Measurements from ENCODE around the gene SERPINI1.

Gene SERPINI1

DNA sequence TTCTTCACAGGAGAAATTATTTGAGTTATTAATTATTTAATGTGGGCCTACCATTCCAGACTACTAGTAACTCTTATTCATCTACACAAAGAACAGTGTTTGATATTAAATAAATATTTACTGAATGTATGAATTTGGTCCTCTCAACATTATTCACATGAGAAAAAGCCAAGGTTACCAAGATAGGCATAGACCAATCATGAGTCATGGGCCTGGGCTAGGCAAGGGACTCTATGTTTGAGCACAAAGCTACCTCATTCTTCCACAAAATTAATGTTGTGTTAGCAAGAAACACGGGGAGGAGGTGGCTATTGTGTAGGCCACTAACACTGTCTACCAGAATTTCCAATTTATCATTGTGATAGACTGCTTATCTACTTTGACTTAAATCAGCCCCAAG lies 115.7 kb downstream of the SERPINI1 start:
- no peaks in the 10 kb centered on the region for H3K9me3 Mint-ChIP-seq
- H3K27ac Mint-ChIP-seq = no peak overlapping the region
- no peaks in the 10 kb centered on the region for H3K36me3 Mint-ChIP-seq (ENCODE audit: low read depth)
- no peak overlapping the region for H3K4me3 Mint-ChIP-seq
- no peaks in the 10 kb centered on the region for H3K4me1 Mint-ChIP-seq
- H3K27me3 Mint-ChIP-seq (ENCODE audit: low read depth, poor library complexity) = no peaks in the 10 kb centered on the region
- TF ChIP-seq, protein P1, sequence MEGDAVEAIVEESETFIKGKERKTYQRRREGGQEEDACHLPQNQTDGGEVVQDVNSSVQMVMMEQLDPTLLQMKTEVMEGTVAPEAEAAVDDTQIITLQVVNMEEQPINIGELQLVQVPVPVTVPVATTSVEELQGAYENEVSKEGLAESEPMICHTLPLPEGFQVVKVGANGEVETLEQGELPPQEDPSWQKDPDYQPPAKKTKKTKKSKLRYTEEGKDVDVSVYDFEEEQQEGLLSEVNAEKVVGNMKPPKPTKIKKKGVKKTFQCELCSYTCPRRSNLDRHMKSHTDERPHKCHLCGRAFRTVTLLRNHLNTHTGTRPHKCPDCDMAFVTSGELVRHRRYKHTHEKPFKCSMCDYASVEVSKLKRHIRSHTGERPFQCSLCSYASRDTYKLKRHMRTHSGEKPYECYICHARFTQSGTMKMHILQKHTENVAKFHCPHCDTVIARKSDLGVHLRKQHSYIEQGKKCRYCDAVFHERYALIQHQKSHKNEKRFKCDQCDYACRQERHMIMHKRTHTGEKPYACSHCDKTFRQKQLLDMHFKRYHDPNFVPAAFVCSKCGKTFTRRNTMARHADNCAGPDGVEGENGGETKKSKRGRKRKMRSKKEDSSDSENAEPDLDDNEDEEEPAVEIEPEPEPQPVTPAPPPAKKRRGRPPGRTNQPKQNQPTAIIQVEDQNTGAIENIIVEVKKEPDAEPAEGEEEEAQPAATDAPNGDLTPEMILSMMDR (IDR thresholded peaks at IDR 0.05) = no peak
- DNase-seq = no peak

DNA sequence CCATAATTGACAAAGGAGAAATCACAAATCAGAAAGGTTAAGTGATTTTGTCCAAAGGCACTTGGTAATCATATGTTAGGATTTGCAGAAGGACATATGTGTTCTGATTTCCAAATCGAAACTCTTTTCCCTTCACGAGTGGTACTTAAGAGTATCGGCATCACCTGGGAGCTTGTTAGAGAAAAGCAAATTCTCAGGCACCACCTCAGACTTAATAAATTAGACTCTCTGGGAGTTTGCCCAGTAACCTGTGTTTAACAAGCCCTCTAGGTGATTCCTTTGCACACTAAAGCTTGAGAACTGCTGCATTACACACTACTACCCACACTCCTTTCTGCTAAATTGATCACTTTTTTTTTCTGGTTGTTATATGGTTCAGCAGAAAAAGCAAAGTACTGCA lies 116.2 kb downstream of the SERPINI1 start:
- H3K4me3 Mint-ChIP-seq = no peak overlapping the region
- TF ChIP-seq, protein P1 (IDR thresholded peaks at IDR 0.05) = no peak
- H3K4me1 Mint-ChIP-seq = no peaks in the 10 kb centered on the region
- DNase-seq = no peak
- H3K27me3 Mint-ChIP-seq (ENCODE audit: low read depth, poor library complexity) = no peaks in the 10 kb centered on the region
- H3K36me3 Mint-ChIP-seq (ENCODE audit: low read depth) = no peaks in the 10 kb centered on the region
- H3K9me3 Mint-ChIP-seq = no peaks in the 10 kb centered on the region
- H3K27ac Mint-ChIP-seq = no peak overlapping the region

- Mint-ChIP-seq H3K9me3 (no peaks in the 10 kb centered on the region), H3K4me1 (no peaks in the 10 kb centered on the region), H3K36me3 (ENCODE audit: low read depth) (no peaks in the 10 kb centered on the region), H3K27ac (no peak overlapping the region), H3K4me3 (no peak overlapping the region), H3K27me3 (ENCODE audit: low read depth, poor library complexity) (no peaks in the 10 kb centered on the region)
- DNase-seq = no peak
- TF ChIP-seq, protein P1 (IDR thresholded peaks at IDR 0.05) = no peak
Measured at GRCh38 chr3:167852216-167852615, 116.7 kb downstream of the SERPINI1 start.

GRCh38 chr3:167854063-167854462 lies 118.5 kb downstream of the SERPINI1 start:
- Mint-ChIP-seq H3K4me3 (no peak overlapping the region), H3K4me1 (no peaks in the 10 kb centered on the region), H3K36me3 (ENCODE audit: low read depth) (no peaks in the 10 kb centered on the region), H3K27me3 (ENCODE audit: low read depth, poor library complexity) (no peaks in the 10 kb centered on the region), H3K27ac (no peak overlapping the region), H3K9me3 (no peaks in the 10 kb centered on the region)
- TF ChIP-seq, protein P1 (IDR thresholded peaks at IDR 0.05) = no peak
- no peak for DNase-seq

DNA sequence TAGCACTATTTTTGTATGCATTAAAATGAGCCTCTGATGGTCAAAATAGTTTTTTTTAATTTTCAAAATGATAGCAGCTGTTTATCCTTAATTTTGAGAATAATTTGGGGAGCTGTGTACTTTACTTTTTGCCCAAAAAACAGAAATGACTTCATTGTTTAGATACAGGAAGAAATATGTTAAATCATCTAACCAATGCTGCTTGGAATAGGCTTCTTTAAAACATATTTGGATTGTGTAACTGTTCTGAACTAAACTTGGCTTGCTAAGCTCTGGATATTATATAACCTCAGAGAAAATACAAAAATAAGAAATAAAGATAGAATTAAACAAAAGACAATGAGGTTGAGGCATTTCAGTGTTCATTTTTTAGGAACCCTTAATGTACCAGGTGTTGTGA lies 119.3 kb downstream of the SERPINI1 start:
- Mint-ChIP-seq H3K36me3 (ENCODE audit: low read depth) (no peaks in the 10 kb centered on the region), H3K4me1 (no peaks in the 10 kb centered on the region), H3K27ac (no peak overlapping the region), H3K9me3 (no peaks in the 10 kb centered on the region), H3K27me3 (ENCODE audit: low read depth, poor library complexity) (no peaks in the 10 kb centered on the region), H3K4me3 (no peak overlapping the region)
- TF ChIP-seq, protein P1 (IDR thresholded peaks at IDR 0.05) = no peak
- no peak for DNase-seq

- Mint-ChIP-seq H3K36me3 (ENCODE audit: low read depth) (no peaks in the 10 kb centered on the region), H3K4me1 (no peaks in the 10 kb centered on the region), H3K4me3 (no peak overlapping the region), H3K27ac (no peak overlapping the region), H3K27me3 (ENCODE audit: low read depth, poor library complexity) (no peaks in the 10 kb centered on the region), H3K9me3 (no peaks in the 10 kb centered on the region)
- no peak for DNase-seq
- TF ChIP-seq, protein P1 (IDR thresholded peaks at IDR 0.05) = no peak
Measured at GRCh38 chr3:167855306-167855705, 119.8 kb downstream of the SERPINI1 start.
